Coronary artery (tissue), 2 donors: ENCODE measurements around the gene FXN.

ENCODE experiments used
- DNase-seq: peaks from one replicate; pipeline ENCODE4 v3.0.0-alpha.2; 2017; ENCODE audit warnings: low spot score
- H3K27ac ChIP-seq, 2 donors: fragments of 200-600 bp; sonication (generic); one replicate each; pipeline ENCODE4 v1.5.1; 2016 to 2019
- H3K4me3 ChIP-seq: fragments of 200-600 bp; sonication (generic); 2 replicates; pipeline ENCODE4 v1.5.1; 2016; ENCODE audit warnings: mild to moderate bottlenecking, moderate library complexity
- CTCF ChIP-seq: fragments of 200-600 bp; sonication (generic); IDR thresholded peaks from one replicate; pipeline ENCODE4 v1.5.1; 2019; ENCODE audit warnings: antibody characterized with exemption

Gene FXN

DNA sequence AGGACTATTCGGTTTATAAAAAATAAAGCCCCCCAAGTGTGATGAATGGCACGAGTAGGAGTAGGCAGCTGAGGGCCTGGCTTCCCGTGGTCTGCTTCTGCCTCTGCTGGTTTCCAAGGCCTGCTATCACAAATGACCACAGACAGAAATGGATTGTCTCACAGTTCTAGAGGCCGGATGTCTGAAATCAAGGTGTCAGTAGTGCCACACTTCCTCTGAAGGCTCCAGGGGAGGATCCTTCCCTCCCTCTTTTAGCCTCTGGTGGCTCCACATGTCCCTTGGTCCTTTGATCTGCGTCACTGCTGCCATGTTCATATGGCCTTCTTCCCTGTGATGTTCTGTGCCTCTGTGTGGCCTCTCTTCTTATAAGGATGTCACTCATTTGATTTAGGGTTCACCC, 36.7 kb upstream of the FXN start:
- Histone ChIP-seq H3K27ac (no peak overlapping the region), H3K4me3 (no peak overlapping the region)
- no peak for DNase-seq
- TF ChIP-seq CTCF = no peak

- TF ChIP-seq CTCF = peak; percentile 57
- DNase-seq = no peak
- Histone ChIP-seq H3K27ac (no peak overlapping the region), H3K4me3 (no peak overlapping the region)
These were observed 36.0 kb upstream of the FXN start for GRCh38 chr9:68999393-69000105.

GRCh38 chr9:69001921-69002320, 33.6 kb upstream of the FXN start:
- no peak overlapping the region for H3K4me3 ChIP-seq
- H3K27ac ChIP-seq = no peak overlapping the region
- no peak for DNase-seq
- no peak for TF ChIP-seq CTCF

GRCh38 chr9:69003051-69003450, 32.5 kb upstream of the FXN start:
- Histone ChIP-seq H3K4me3 (no peak overlapping the region), H3K27ac (no peak overlapping the region)
- DNase-seq = no peak
- TF ChIP-seq CTCF = no peak

- Histone ChIP-seq H3K4me3 (no peak overlapping the region), H3K27ac (no peak overlapping the region)
- TF ChIP-seq CTCF = no peak
- no peak for DNase-seq
These were observed 30.7 kb upstream of the FXN start for GRCh38 chr9:69004836-69005235.

- Histone ChIP-seq H3K27ac (no peak overlapping the region), H3K4me3 (no peak overlapping the region)
- no peak for DNase-seq
- no peak for TF ChIP-seq CTCF
These were observed 25.8 kb upstream of the FXN start for GRCh38 chr9:69009708-69010107.

DNA sequence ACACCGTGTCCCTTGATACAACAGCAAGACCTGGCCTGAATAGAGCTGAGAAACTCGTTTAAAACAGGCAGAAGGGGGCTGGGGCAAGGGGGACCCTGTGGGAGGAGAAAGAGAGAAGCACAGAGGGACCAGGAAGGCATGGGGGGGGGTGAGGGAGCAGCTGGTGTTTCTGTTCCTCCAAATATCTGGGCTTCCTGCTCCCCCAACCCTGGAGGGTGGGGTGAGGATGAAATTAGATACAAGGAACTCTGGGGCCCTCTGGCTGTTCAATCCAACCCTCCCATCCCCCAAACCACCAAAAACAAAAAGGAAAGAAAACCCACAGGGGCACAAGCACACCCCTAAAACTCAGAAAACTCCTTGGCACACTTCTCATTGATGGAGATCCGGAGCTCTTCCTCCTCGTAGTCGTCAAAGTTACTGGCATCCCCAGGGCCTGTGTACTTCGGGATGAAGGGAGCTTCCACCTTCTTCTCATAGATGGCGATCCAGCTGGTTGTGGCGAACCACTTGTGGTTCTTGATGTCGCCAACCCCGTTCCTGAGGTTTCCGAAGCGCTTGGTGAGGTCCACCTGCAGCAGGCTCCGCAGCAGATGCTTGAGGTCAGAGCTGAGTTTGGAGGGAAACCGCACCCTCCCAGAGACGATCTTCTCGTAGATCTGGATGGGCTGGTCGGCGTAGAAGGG, 22.7 kb upstream of the FXN start:
- no peak for DNase-seq
- no peak for TF ChIP-seq CTCF
- no peak overlapping the region for H3K27ac ChIP-seq
- no peak overlapping the region for H3K4me3 ChIP-seq
